Coronary artery (tissue), 2 donors: ENCODE data around the gene ANKRD39.
A peak's percentile ranks its signal among the peaks of the same experiment; 100 is the strongest.

Experiments
- DNase-seq: peaks from one replicate; pipeline ENCODE4 v3.0.0-alpha.2; 2017; ENCODE audit warnings: low spot score
- H3K27ac ChIP-seq, 2 donors: fragments of 200-600 bp; sonication (generic); one replicate each; pipeline ENCODE4 v1.5.1; 2016 to 2019
- H3K4me3 ChIP-seq: fragments of 200-600 bp; sonication (generic); 2 replicates; pipeline ENCODE4 v1.5.1; 2016; ENCODE audit warnings: mild to moderate bottlenecking, moderate library complexity
- TF ChIP-seq, protein P1 (sequence below): fragments of 200-600 bp; sonication (generic); IDR thresholded peaks from one replicate; pipeline ENCODE4 v1.5.1; 2019; ENCODE audit warnings: antibody characterized with exemption

Gene ANKRD39

GRCh38 chr2:96877042-96877451 lies 19.2 kb upstream of the ANKRD39 start:
- DNase-seq, result no peak
- TF ChIP-seq, protein P1, sequence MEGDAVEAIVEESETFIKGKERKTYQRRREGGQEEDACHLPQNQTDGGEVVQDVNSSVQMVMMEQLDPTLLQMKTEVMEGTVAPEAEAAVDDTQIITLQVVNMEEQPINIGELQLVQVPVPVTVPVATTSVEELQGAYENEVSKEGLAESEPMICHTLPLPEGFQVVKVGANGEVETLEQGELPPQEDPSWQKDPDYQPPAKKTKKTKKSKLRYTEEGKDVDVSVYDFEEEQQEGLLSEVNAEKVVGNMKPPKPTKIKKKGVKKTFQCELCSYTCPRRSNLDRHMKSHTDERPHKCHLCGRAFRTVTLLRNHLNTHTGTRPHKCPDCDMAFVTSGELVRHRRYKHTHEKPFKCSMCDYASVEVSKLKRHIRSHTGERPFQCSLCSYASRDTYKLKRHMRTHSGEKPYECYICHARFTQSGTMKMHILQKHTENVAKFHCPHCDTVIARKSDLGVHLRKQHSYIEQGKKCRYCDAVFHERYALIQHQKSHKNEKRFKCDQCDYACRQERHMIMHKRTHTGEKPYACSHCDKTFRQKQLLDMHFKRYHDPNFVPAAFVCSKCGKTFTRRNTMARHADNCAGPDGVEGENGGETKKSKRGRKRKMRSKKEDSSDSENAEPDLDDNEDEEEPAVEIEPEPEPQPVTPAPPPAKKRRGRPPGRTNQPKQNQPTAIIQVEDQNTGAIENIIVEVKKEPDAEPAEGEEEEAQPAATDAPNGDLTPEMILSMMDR, result no peak
- no peak overlapping the region for H3K4me3 ChIP-seq
- H3K27ac ChIP-seq, result no peak overlapping the region

- TF ChIP-seq, protein P1, result no peak
- DNase-seq, result no peak
- Histone ChIP-seq H3K4me3 (no peak overlapping the region), H3K27ac (no peak overlapping the region)
These were observed 18.6 kb upstream of the ANKRD39 start for GRCh38 chr2:96876269-96877041.

DNA sequence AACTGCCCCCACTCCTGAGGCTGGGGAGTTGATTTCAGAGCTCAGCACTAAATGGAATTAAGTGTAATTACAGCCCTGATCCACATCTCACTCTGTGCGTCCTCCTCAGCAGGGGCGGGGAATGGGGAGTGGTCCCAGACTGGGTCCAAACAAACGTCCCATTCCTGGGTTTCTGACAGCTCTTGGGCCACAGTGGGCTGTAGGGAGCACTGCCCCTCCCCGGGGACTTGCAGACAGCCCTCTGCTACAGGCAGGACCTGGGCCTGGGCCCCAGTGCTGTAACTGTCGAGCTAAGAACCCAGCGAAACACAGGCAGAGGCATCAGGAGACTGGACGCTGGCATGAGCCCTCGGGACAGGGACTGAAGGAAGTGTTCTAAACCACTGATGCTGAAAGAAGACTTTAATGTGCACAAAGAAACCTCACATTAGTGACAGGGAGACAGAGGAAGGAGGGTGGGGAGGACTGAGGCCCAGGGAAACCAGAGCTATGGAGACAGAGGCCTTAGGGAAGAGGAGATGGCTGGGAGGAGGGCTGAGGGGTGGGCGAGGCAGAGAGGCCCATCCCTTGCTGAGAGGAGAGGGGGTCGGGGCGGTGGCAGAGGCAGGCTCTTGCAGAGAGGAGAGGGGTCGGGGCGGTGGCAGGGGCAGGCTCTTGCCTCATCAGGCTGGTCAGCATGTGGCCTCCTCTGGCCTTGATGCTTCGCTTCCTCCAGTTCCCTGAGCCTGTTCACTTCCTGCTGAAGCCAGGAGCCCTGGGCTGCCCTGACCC lies 17.9 kb upstream of the ANKRD39 start:
- no peak for DNase-seq
- Histone ChIP-seq H3K27ac (no peak overlapping the region), H3K4me3 (no peak overlapping the region)
- TF ChIP-seq, protein P1, result no peak

DNA sequence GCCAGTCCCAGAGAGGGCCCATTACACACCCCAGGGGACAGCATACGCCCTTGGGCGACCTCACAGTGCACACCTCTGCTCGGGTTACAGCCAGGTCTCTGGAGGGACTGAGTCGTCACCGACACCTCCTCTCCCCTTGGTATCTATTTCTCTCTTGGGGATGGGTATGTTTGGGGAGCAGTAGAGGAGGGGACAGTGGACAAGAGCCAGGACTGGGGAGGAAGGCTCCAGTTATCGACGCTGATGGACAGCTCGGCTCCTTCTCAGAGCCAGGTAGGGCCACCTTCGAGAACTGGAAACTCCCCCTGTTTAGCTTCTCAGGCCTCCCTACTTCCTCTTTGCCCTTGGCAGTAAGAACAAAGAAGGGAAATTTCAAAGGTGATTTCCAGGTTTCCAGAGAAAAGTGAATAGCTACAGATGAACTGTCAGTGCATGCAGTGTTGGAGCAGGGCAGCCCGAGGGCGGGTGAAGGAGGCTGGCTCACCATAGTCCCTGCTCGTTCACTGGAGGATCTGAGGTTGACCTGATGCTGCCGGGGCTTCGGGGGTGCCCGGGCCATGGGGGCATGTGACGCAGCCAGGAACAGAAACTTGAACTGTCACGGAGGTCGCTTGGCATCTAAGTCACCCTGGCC lies 16.5 kb upstream of the ANKRD39 start:
- H3K4me3 ChIP-seq, result no peak overlapping the region
- TF ChIP-seq, protein P1, result no peak
- H3K27ac ChIP-seq, result peak overlapping the region; percentile 34 to 71
- DNase-seq, result no peak

DNA sequence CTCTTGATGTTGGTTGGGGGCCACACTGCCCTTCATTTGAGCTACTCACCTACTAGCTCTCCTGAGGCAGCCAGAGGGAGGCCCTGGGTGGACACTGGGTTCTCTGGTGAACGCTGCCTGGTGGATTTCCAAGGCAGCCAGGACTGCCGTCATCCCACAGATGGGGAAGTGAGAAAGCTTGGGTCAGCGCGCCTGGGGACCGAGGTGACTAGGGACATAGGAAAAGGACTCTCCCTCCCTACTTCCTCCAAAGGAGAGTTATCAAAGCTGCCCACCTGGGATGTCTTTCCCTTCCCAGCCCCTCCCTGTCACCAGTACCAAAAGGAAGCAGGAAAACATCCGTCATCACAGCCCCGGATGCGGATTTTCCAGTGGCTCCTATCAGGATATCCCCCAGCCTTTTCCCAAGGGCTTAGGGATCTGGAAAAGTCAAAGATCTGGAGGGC lies 15.9 kb upstream of the ANKRD39 start:
- no peak for DNase-seq
- no peak overlapping the region for H3K4me3 ChIP-seq
- peak overlapping the region; percentile 34 to 71 for H3K27ac ChIP-seq
- TF ChIP-seq, protein P1, result no peak

GRCh38 chr2:96872591-96873349 lies 15.0 kb upstream of the ANKRD39 start:
- no peak for DNase-seq
- peak overlapping the region in 1 of 2 donors; percentile 34 for H3K27ac ChIP-seq
- no peak overlapping the region for H3K4me3 ChIP-seq

More at GRCh38 chr2:96872591-96873349, 15.0 kb upstream of the ANKRD39 start:
- TF ChIP-seq, protein P1, result no peak
